Epithelial cell of prostate (primary cell): Measurements from ENCODE around the gene PSMD13.
A peak's percentile ranks its signal among the peaks of the same experiment; 100 is the strongest.

Source experiments
- DNase-seq: peaks from one replicate; pipeline ENCODE4 v3.0.0-alpha.2; 2011; ENCODE audit warnings: low read depth, low spot score
- H3K27ac ChIP-seq: fragments of 450-650 bp; 2 replicates; pipeline ENCODE4 v1.5.1; 2017; ENCODE audit warnings: mild to moderate bottlenecking

PSMD13 gene

GRCh38 chr11:203945-204586 lies 32.7 kb upstream of the PSMD13 start:
- no peak overlapping the region for H3K27ac ChIP-seq
- DNase-seq = no peak

DNA sequence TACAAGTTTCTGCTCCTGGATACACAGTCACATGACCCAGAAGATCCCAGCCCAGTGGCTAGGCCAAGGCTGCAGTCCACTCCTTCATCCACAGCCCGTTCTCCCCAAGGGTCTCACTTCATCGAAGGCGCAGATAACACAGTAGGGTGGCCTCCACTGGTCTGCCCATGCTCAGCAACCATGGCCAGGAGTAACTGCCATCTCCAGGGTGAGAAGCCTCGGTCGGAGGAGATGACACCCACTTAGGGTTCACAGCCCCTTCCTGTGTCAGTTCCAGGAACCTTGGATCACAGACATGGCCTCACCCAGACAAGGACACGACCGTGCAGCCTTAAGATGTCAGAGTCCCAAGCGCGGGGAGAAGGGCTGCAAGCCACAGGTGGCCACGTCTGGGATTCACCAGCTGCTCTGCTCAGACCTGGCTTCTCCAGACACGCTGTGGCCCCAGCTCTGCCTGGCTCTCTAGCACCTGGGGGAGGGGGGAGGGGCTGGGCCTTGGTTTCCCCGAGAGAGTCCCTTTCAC lies 32.1 kb upstream of the PSMD13 start:
- H3K27ac ChIP-seq = no peak overlapping the region
- DNase-seq = no peak

DNA sequence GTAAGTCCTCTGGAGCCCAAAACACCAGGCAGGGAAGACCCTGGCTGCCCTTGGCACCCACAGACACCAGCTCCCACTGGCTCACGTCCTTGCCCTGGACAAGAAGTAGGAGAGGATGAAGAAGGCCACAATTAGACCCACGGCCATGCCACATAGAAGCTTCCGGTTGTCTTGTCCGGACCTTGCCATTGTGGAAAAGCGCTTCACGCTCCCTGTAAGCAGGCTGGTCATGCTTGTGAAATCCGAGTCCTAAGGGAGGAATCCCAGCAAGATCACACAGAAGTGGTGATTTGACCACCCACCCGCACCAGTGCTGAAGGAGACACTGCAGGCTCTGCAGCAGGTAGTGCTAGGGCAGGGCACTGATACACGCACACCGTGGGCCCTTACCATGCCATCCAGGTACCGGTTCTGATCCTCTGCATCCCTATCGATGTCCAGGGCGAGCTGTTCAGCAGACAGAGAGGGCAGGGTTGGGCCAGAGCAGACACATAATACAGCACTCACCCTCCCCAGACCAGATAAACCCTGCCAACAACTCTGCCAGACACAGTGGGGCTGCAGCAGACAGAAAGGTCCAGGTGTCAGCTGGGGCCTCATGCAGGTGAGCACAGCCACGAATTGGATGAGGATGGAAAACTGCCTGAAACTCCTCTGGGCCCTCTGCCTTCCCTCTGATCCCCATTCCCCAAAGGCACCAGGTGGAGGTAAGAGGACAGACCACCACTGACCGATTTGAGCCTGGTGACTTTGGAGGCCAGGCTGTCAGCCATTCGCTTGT lies 31.4 kb upstream of the PSMD13 start:
- H3K27ac ChIP-seq = no peak overlapping the region

GRCh38 chr11:206002-206384 lies 30.8 kb upstream of the PSMD13 start:
- no peak overlapping the region for H3K27ac ChIP-seq
- DNase-seq = no peak

More for the DNA sequence above, 31.4 kb upstream of the PSMD13 start:
- no peak for DNase-seq

GRCh38 chr11:206526-207207 lies 30.1 kb upstream of the PSMD13 start:
- H3K27ac ChIP-seq = peak overlapping the region; percentile 100
- DNase-seq = no peak

GRCh38 chr11:207208-207862 lies 29.4 kb upstream of the PSMD13 start, which contains the start of the genes BET1L and RIC8A:
Gene BET1L (minus strand): TSS chr11:207399. CDS start chr11:207321, 78 bp downstream.
Gene RIC8A (plus strand): TSS chr11:207708. CDS start chr11:208855, 1,147 bp downstream.
- H3K27ac ChIP-seq = peak within 1 kb of the TSS; percentile 100
- DNase-seq = peak; percentile 93

GRCh38 chr11:207863-208180 lies 29.0 kb upstream of the PSMD13 start:
- H3K27ac ChIP-seq = peak overlapping the region; percentile 100
- DNase-seq = no peak

DNA sequence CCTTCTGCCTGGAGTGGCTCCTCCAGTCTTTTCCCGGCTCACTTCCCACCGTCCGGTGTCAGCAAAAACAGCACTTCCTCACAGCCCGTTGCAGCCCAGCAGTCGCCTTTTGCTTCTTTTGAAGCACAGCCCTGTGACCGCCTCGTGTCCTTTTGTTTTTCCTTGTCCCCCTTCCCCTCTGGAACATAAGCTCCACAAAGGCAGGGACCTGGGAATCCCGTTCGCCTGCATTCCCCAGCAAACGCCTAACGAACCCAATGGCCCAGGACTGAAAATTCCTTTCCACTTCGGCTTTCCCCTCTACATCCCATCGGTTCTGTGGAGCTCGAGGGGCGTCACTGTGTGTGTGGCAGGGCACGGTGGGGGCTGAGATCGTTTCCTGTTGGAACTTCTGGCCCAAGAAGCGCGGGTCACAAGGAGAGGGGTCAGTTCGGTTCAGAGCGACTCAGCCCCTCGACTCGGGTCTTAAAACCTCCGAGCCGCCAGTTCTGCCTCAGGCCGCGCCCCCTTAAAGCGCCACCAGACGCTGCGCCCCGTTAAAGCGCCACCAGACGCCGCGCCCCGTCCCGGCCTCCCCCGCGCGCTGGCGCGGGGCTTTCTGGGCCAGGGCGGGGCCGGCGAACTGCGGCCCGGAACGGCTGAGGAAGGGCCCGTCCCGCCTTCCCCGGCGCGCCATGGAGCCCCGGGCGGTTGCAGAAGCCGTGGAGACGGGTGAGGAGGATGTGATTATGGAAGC lies 28.4 kb upstream of the PSMD13 start:
- peak overlapping the region; percentile 100 for H3K27ac ChIP-seq
- no peak for DNase-seq

DNA sequence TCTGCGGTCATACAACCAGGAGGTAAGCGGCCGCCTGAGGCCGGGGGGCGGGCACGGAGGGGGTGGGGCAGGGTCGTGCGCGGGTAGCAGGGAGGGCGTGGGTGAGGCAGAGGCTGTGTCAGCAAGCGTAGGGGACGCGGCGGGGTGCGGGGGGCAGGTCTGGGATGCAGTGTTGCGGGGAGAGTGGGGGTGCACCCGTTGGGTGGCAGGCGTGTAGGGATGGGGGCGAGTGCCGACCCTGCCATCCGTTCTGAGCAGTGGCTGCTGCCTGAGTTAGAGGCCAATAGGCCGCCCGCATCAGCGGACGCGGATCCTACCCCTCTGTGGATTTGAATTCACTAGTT lies 27.9 kb upstream of the PSMD13 start:
- H3K27ac ChIP-seq = peak overlapping the region; percentile 100
- DNase-seq = no peak

- DNase-seq = no peak
These were observed 27.3 kb upstream of the PSMD13 start for GRCh38 chr11:209275-210121.

DNA sequence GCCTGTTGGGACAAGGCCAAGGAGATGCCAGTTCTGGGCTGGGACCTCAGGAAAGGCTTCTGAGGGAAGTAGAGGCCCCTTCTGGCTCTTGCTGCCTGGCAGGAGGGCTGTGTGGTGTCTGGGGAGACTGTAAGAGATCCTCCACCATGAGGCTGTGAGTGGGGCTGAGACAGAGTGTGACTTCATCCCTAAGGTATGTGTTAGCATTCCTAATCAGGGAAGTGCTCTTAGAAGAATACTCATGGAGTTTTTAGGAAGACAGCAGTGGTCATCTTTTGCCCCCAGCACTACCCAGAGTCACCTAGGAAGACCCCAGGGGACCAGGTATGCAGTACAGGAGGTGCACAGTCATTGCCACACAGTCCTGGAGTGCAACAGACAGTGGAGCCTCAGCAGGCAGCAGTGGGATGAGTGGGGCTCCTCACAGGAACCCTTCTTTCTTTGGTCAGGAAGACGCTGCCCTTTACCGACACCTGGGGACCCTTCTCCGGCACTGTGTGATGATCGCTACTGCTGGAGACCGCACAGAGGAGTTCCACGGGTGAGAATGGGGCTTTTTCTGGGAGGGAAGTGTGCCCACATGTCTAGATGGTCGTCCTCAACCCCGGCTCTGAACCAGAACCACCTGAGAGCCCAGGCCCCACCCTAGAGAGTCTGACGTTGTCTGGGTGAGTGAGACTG lies 26.5 kb upstream of the PSMD13 start:
- no peak for DNase-seq
- H3K27ac ChIP-seq = peak overlapping the region; percentile 100

More at GRCh38 chr11:209275-210121, 27.3 kb upstream of the PSMD13 start:
- H3K27ac ChIP-seq = peak overlapping the region; percentile 100

GRCh38 chr11:210803-211180 lies 26.0 kb upstream of the PSMD13 start:
- peak overlapping the region; percentile 100 for H3K27ac ChIP-seq
- DNase-seq = no peak

DNA sequence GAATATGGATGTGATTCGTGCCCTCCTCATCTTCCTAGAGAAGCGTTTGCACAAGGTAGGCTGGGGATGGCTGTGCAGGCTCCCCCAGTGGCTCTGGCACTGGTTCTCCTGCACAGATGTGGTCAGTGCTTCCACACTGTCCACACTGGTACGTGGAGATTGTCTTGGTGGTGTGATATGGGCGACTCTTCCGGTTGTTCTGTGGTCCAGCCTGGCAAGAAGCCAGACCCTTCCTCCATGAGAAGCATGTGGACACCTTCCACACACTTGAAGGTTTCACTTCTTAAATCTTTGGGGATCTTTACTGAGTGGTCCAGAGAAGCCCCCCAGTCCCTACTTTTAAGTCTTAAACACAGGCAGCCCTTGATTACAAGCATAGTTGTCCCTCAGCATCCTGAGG lies 25.5 kb upstream of the PSMD13 start:
- H3K27ac ChIP-seq = no peak overlapping the region

GRCh38 chr11:211741-212140 lies 25.0 kb upstream of the PSMD13 start:
- no peak for DNase-seq
- no peak overlapping the region for H3K27ac ChIP-seq

More for the DNA sequence above, 25.5 kb upstream of the PSMD13 start:
- no peak for DNase-seq

DNA sequence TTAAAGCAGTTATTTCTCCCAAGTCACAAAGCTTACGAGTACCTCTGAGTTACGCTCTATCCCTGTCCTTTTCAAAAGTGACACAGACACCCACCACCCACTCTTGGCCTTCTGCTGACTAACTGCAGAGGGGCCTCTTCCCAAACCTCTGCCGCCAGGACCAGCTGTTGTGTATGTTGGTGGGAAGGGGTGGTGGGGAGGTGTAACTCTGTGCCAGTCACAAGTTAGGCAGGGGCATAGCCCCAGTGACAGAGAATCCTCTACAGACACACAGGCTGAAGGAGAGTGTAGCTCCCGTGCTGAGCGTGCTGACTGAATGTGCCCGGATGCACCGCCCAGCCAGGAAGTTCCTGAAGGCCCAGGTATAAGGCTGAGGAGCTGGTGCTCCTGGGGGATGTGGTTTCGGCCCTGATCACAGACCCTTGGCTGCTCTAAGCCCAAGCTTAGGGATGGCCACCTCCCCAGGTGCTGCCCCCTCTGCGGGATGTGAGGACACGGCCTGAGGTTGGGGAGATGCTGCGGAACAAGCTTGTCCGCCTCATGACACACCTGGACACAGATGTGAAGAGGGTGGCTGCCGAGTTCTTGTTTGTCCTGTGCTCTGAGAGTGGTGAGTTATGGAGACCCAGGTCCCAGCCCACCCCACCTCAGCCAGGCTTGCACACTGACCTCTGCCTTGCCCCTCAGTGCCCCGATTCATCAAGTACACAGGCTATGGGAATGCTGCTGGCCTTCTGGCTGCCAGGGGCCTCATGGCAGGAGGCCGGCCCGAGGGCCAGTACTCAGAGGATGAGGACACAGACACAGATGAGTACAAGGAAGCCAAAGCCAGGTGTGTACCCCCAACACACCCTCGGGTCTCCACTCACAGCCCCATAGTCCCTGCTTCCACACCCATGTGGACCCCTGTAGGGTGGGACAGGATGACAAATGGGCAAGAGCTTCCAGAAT lies 24.4 kb upstream of the PSMD13 start:
- no peak overlapping the region for H3K27ac ChIP-seq
- DNase-seq = no peak

DNA sequence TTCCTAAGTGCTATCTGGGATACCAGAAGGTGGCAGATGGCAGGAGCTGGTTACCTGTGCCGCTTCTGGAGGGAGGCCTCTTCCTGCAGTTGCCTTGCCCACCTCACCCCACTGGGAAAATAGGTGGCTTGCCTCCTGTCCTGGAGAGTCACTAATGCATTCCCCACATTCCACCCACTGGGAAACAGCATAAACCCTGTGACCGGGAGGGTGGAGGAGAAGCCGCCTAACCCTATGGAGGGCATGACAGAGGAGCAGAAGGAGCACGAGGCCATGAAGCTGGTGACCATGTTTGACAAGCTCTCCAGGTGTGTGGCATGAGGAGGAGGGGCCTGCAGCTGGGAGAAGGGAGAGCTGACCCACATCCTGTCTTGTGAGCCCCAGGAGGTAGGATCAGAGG lies 23.7 kb upstream of the PSMD13 start:
- no peak for DNase-seq
- H3K27ac ChIP-seq = no peak overlapping the region

- H3K27ac ChIP-seq = peak overlapping the region; percentile 2
- no peak for DNase-seq
These were observed 22.7 kb upstream of the PSMD13 start for GRCh38 chr11:214083-214482.
